ENCODE results near the gene CDON.
"Not testable (repeated sequence)": the region's sequence is repeated elsewhere in the genome, so short reads cannot be mapped to it uniquely, and the experiment has no call there.

CDON gene

DNA sequence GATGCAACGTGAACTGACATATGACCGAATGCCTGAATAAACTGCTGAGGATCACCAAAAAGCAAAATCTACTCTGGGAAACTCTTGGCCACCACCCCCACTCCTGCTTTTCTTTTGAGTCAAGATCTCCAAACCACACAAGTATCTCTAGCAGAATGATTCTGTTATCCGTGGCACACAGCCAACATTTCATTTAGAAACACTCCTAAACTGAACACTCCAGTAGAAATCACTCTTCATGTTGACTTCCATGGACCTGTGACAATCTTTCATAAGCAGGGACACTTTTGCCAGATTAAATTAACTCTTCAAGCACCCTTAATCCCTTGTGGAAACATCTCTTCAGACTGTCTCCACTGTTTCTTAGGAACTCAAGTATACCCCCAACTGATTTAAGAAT lies 72.4 kb downstream of the CDON start:
- no peak for DNase-seq

DNA sequence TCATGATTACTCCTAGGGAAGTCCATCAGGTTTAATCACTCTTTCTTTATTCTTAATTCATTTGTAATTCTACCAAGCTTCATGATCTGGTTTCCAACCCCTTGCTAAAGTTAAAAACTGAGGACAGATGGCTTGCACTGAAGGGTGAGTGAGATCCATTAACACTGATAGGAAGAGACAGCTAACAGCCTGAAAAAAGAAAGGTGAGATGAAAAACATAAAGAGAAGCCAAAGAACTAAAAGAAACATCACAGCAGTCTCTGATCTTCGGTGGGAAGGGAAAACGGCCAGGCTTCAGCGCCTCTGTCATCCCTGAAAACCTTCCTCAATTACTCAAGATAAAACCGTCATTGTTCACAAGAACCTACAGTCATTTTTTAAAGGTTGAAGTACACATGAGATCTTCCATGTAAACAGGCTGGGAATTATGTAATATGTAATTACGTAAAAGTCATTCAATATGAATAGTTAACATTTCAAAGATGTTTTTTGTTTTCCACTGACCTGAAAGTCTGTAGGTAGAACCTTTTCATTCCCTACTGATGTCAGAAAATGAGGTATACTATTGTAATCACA lies 75.5 kb downstream of the CDON start:
- no peak for DNase-seq

DNA sequence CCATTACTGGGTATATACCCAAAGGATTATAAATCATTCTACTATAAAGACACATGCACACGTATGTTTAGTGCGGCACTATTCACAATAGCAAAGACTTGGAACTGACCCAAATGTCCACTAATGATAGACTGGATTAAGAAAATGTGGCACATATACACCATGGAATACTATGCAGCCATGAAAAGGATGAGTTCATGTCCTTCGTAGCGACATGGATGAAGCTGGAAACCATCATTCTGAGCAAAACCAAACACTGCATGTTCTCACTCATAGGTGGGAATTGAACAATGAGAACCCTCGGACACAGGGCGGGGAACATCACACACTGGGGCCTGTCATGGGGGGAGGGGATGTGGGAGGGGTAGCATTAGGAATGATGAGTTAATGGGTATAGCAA lies 76.7 kb downstream of the CDON start:
- DNase-seq, result not testable (repeated sequence)

DNA sequence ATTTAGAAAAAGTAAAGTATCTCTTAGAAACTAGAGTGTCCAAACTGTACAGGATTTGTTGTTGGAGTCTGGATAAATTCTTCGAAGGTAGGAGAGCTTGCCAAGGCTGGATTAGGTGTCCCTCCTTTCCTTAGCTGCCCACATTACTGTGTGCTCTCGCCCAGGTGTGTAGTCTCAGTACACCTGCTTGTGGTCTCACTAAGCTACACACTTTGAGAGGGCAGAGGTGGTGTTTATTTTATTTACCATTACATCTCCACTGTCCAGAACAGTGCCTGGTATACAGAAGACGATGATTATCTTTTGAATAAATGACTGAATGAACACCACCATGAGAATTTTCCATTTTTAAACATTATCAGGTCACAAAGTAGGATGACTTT lies 80.3 kb downstream of the CDON start:
- DNase-seq, result no peak

DNA sequence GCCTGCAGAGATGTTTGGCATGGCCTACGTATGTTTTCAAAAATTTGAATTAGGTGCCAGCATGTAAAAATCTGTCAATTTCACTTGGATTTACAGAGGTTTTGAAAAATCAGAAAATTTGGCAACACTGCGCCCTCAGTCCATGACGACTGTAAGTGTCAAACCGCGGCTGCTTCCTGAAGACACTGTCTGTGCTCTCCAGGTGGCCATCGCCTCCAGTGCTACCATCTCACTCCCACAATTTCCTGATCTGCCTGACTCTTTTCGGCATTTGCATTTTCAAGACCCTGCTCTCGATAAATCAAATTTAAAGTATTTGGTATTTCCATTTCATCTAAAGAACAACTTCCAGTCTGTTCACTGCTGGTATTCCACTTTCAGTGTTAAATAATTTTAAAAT lies 82.2 kb downstream of the CDON start:
- no peak for DNase-seq

DNA sequence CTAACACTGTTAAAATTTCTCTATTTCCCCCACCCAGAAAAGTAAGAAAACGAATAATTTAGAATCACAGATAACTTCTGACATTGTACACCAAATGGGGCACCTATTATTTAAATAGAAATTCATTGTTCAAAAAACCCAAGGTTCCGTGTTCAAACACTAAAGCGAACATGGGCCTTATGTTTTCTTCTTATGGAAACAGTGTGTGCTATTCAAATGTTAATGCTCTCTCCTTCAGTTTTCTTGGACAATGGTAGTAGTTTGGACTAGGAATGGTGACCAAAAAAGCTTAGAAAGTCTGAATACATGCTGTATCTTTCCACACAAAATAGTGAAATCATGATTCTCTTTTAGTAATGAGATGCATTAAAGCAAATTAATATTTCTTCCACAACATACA lies 83.2 kb downstream of the CDON start:
- DNase-seq, result no peak

DNA sequence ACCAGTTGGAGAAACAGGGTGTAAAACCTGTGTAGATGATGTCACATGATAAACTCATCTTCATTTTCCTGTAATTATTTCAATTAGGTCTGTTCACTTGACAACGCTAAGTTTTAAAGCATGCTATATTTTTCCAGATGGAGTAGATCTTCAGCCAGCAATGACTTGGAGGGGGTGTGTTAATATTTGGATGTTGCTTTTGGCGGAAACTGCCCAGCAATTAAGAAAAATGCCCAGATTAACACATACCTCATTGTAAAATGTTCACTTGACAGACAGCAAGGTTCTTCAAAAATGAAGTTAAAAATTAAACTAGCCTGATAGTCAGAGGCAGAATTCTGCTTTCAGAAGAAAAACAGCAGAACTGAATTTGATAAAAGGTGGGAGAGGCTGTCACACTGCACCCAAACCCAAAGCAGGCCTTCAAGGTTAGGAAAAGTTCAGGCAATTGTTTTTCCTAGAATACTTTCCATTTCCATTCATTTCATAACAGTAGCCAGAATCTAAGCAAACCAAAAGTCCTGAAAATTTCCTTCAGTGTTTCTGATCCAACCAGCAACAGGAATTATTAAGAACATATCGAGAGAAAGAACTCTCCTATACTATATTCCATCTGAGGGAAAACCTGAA lies 83.8 kb downstream of the CDON start:
- DNase-seq, result no peak

DNA sequence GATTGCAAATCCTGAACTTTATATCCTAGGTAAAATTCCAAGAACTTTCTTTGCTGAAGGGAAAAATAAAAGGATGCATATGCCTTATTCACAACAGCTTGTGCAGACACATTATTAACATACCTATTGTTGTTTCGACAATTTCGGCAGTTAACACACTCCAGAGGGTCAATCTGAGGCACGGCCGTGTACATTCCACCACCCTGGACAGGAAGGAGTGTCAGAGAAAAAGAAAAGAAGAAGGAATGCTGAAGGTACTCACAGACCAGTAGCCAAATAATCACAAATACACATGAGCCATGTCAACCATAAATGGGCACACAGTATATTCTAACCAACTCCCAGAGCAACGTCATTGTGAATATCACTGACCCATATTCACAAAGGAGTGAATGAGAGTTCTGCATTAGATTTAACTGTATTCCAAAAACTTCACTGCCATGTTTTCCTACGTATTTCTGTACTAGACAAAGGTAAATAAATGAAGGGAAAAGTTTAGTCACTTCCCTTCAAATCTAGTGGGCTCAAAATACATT lies 84.4 kb downstream of the CDON start:
- DNase-seq, result no peak

DNA sequence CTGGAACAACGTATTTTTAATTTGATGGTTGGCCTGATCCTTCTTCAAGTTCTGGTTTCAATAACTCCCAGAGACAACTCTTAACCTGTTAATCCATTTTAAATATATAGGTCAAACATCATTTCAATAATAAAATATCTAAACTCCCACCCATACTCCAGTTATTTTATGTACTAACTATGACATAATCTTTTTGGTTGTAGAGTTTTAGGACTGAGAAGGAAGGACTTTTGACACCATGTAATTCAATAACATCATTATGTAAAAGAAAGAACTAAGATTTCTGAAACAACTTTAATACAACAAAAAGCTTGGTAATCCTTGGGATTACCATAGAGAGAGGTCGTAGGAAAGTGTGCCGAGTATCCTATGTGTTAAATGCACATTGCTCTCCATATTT lies 85.3 kb downstream of the CDON start:
- DNase-seq, result no peak

DNA sequence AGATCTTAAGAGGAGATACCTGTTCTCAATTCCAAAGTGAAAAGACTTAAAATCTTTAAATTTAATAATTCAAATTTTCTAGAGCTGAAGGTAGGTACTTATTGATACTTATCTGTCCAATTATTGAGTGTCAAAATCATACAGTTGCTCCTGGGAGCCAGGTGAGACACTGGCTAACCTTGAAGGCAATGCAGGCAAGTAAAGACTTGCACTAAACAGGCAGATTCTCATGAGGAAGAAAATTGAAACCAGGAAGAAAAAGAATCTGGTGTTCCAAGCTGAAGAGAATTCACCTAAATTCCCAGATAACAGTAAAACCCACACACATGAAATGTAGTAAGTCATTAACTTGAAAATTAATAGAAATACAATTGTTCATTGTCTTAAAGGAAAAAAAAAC lies 86.5 kb downstream of the CDON start:
- DNase-seq, result no peak

DNA sequence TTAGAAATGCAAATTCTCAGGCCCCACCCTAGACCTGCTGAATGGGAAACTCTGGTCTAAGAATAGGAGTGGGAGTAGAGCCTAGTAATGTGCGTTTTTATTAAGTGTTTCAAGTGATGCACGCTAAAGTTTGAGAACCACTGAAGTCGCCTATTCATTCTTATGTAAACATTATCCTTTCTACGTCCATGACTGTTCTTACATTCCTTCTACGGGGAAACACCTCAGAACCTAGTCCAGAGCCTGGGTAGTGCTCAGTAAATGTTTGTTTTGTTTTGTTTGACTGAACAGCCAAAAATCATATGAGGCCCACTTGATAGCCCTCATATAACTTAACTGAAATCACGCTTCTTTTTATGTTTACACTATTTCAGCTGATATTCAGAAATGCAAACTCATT lies 87.0 kb downstream of the CDON start:
- DNase-seq, result no peak

DNA sequence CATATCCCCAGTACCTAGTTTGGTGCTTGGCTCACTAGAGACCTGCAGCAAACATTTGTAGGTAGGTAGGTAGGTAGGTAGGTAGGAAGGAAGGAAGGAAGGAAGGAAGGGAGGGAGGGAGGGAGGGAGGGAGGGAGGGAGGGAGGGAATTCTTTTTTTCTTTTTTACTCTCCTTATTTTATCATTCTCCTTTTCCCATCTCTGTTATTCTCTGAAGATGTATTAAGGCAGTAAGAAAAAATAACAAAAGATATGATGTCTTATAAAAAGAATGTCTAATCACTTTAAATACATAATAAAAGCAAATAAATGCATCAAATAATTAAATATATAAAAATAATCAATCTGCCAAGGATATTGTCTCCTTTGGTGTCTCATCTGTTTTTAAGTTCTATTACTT lies 88.4 kb downstream of the CDON start:
- no peak for DNase-seq

DNA sequence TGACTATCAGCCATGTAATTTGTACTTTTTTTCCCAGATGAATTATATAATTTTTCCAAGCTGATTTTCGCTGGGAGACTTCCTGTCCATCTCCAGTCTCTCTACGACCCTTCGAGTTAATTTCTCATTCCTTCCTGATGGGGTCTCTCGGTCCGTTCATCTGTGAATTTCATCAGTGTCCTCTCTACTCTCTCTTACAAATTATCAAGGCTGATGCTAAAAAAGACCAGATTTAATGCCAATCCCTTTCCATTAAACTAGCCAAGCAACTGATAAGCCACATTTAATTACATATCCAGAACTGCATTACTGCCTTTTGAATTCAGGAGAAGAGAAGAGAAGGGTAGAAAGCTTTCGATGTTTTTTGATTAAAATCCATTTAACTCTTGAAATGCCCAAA lies 91.0 kb downstream of the CDON start:
- no peak for DNase-seq

DNA sequence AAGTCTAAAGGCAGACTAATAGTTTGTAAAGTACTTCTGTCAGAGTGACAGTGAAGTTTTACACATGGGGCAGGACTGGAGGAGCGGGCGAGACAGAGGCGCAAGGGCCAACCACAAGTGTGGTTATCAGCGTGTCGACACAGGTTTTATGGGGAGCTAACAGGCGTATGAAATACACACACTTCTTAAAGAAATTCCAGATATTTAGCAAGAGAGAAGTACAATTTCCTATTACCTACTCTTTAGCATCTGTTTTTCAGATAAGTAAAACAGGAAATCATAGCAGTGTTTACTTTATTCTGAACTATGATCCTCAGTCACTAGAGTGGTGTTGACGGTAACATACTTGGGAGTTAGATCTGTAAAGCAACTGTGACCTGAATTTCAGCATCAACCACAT lies 94.3 kb downstream of the CDON start:
- no peak for DNase-seq

DNA sequence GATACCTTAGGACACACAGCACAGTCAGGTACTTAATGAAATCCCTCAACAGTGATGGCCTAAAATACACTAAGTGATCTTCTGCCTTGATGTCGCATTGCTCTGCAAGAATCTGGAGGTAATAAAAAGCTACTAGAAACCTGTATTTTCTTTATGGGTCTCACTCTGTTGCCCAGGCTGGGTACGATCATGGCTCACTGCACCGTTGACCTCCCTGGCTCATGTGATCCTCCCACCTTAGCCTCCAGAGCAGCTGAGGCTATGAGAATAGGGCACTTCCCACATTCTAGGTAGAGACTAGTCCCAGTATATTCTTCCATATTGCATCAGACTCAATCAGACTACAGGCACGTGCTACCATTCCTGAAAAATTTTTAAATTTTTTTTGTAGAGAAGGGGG lies 95.2 kb downstream of the CDON start:
- no peak for DNase-seq

DNA sequence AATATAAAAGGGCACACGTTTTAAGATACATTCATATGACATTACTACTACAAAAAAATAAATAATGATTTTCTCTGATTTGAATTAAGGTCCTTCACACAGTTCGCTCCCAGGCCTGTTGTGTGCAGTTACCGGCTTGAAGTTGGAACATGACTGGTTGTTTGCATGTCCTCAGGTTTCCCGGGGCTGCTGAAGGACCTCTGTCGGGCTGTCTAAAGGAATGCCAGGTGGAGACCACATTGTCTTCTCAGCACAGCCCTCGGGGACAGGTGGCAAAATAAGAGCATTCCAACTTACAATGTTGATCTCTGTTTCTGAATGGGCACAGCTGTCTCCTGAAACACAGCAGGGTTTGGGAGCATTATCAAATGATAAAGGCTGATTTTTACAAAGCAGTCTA lies 101.9 kb downstream of the CDON start:
- no peak for DNase-seq

DNA sequence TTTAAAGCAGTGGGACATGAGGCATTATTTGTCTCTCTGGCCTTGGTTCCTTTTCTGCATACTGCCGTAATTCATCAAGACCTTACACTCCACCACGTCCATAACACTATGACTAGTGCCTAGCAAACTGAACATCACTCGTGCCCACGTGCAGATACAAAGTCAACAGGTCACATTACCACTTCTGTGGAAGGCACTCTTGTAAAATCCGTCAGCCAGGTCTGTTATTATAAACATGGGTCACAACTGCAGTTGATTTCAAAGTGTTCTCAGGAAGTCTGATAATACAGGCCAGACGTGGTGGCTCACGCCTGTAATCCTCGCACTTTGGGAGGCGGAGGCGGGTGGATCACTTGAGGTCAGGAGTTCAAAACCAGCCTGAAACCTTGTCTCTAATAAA lies 102.7 kb downstream of the CDON start:
- DNase-seq, result no peak

DNA sequence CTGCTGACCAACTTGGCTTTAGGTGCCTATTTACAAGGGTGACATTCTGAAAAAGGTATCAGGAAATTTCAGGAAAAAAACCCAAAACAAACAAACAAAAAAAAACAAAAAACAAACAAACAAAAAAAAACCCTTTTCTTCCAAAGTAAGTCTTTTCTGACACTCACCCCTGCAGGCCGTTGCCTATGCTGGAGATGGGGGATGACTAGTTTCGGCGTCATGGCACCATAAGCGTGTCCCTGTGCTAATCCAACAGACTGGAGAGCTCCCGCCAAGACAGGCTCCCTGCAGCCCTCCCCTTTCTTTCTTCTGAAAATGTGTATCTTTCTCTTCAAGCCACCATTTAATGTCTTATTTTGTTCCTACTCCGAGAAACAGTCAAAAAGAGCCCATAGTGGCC lies 103.2 kb downstream of the CDON start:
- no peak for DNase-seq

DNA sequence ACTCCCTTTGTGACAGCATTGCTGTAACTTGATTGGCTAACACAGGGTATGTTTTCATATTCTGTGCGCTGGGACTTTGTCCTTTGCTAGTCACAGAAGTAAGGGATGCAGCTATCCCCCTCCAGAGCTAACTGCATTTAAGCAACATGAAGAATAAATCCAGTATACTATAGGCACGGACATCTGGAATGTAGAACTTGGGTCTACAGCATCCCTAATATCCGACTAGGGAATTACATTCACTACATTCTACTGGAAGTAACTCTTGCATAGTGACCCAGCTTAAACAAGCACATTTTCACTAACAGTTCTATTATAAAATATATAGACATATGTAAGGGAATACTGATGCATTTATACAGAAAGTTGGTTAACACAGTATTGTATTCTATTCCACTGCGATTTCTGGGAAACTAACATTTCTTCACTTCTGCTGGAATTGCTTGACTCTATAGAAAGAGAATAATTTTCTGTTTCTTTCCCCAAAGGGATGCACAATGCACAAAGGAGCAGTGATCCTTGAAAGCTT lies 103.7 kb downstream of the CDON start:
- DNase-seq, result no peak

DNA sequence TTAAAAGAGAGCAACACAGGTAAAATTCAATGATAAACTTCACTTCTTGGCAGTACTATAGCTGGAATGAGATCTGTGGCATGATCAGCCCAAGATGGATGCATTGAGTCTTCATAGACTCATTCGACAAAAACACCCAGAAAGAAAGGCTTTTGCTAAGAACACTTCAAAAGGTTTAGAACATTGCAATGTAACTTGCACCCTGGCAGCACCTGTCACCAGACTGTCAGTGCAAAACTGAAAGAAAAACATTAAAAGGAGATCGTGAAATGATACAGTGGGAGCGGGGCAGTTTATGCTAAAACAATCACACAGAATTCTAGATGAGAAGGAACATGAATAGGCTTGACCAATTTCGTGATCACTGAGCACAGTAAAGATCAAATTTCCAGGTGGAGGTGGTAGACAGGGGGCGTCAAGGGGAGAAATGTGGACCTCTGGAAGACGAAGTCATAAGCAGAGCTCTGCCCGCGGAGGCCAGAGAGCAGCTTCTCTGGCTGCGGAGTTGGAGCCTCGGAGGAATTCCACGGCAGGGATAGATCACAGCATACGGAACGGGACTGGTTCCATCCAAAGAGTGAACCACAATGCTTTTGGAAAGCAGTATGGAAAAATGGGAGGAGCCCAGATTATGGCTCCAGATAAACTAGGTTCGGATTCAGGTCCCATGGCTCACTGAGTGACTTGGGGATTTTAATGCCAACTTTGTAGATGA lies 104.9 kb downstream of the CDON start:
- no peak for DNase-seq

DNA sequence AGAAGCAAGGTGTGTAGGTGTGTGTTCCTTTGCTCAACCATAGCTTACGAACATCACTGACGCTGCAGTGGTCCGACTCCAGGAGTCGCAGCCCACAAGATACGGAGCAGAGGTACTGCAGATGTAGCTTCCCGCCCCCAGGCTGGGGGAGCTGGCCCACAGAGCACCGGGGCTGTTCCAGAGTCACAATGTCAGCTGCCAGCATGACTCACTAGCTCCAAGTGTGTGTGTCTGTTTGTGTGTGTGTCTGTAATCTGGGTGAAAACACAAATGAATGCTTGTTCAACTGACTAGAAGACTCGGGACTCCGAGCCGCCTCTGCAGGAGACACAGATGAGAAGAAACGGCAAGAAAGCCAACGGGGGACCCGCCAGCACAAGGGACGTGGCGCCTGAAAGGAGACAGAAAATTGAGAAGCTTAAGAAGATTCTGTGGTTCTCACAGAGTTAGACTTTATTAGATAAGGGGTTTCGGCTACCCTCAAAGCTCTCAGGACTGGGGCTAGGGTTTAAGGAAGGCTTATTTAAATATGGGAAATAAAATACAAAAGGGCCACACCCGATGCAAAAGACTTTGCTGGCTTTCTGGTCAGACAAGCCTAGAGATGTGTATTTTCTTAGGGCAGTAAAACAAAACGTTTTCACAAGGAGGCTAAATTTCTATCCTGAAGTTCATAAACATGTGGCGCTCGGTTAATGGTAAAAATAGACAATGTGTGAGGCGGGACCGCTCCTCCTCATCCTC lies 106.1 kb downstream of the CDON start:
- DNase-seq, result no peak

DNA sequence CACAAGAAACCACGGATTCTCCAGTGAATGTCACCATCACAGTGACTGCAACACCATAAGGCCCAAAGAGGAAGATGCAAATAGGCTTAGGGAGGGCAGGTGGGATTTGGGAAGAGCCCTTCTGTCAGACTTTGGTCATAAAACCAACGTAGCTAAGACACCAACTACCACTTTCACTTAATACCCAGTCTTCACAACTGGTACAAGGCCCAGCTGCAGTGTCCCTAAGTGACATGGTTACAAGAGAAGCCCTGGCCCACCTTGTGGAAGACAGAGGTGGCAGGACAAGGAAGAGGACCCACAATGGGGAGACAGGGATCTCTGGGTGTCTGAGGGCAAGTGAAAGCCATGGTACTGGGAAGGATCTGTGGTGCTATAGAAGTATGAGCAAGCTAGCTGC lies 106.8 kb downstream of the CDON start:
- no peak for DNase-seq

DNA sequence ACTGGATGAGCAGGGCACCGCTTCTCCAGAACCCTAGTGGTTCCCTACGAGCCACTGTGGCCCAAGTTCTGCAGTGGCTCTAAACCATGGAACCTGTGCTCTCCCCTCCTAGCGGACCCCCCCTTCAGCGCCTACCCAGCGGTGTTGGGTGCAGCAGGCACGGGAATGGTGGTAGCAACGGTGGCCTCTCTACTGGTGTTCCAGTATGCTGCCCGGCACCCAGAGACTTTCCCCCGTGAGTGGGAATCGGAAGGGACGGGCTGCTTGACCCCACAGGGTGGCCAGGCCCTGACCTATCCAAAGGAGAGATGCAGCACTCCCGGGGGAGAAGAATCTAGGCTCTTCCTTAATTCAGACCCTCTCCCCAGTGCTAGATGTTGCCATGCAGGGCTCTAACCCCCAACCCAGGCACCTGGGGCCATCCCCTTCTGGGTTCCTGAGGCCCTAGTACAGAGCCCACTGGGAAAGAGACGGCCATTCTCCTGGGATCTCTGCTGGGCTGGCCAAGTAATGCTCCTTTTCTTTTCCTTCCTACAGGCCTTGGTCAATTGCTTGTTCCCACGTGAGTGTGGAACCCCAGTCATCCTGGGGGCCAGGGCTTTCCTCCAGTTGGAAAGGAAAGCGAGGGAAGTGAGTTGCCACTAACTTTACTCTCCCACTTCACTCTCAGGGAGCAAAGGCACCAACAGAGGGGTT lies 107.6 kb downstream of the CDON start:
- no peak for DNase-seq

Data from activated CD4-positive, alpha-beta T cell treated with anti-CD3 and anti-CD28 coated beads, Interleukin-2, amount 50 U/mL, for 4 hours (primary cell).